Smooth muscle cell of the brain vasculature (primary cell): ENCODE measurements around the gene SGK2.
"Not testable (repeated sequence)": the region's sequence is repeated elsewhere in the genome, so short reads cannot be mapped to it uniquely, and the experiment has no call there.

Experiments
- DNase-seq: peaks from one replicate; pipeline ENCODE4 v3.0.0-alpha.2; 2012; ENCODE audit warnings: low read depth, low spot score

SGK2 gene

DNA sequence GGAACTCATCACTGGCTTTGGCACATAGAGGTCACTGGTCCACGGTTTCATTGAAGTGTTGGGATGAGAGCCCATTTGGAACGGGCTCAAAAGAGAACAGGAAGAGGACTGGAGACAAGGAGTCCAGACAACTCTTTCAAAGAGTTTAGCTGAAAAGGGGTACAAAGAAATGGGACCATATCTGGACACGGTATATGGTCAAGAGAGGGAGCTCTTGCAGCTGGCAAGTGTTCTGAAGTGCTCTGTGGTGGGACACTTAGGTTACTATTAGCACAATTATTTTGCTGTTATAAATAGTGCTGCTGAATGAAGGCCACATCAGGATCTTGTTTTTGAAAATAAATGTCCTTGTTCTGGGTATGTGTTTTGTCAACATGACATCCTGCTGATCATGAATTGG, 4.6 kb downstream of the SGK2 start:
- DNase-seq, result no peak

DNA sequence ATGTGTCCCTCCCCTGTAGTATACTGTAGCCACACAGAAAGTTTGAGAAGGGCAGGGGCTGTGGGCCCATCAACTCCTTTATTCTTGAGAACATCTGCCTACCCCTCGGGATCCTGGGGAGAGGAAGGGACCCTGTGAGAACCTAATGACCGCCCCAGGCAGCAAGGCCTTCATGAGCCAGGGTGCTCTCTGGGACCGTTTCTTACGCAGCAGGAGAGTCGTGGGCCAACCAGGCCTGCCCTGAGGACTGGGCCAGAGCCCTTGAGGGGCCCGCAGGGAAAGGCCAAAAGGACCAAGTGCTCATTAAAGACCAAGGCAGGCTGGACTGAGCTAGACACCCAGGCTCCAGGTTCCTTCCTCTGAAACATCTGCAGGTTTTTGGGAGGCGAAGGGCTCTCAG, 5.2 kb downstream of the SGK2 start:
- DNase-seq, result no peak

DNA sequence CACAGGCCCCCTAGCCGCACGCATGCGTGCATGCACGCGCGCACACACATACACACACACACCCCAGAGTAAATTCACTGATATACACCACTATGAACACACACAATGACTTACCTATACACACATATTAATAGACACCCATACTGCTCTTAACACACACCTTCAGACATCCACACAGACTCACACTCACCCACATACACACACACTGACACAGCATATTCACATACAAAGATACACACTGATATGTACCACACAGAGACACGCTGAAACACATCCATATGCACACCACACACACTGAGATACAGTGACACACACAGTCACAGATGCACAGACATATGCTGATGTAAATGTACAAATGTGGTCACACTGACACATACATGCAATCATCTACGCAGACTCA, 5.6 kb downstream of the SGK2 start:
- DNase-seq, result no peak

DNA sequence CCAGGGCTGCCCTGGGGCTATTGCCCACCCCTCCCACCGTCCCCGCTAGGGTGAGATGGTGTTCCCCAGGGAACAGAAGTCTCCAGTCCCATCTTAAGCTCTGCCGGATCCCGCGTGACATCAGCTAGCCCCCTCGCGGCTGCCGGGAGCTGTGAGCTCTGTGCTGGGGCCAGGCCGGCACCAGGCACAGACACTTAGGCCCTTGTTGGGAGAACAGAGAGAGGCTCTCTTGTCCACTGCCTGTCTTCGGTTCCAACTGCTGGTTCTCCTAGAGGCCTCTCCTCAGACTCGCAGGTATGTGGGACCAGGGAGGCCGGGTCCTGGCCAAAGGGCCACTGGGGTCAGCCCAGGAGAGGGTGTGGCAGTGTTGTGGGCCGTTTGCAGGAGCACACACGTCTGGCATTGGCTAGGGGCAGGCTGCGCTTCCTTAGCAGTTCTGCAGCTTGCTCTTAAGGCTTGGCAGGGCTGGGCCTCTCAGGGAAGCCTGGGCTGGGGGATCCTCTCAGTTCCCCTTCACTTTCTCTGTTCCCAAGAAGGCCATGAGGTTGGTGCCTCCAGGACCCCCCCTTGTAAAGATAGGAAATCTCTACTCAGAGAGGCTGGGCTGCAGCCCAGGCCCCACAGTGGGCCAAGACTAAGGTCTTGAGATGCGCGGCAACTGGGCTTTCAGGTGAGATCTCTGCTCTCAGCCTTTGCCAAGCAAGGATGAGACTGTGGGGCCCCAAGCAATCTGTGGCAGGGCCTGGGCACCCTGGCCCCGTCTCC, 6.3 kb downstream of the SGK2 start:
- no peak for DNase-seq

DNA sequence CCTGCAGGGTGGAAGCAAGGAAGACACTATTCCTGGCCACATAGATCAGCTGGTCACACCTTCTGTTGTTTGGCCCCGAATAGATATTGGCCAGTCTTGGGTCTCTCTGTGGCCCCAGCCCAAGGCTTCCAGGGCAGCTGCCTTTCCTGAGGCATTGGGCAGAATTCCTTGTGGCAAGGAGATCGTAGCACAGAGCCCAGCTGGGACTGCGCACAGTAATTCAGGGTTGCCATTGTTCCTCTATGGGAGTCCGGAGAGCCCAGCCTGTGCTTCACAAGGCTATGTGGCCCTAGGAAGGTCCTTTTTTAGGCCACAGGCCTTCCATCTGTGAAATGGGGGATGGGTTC, 6.9 kb downstream of the SGK2 start:
- DNase-seq, result no peak

DNA sequence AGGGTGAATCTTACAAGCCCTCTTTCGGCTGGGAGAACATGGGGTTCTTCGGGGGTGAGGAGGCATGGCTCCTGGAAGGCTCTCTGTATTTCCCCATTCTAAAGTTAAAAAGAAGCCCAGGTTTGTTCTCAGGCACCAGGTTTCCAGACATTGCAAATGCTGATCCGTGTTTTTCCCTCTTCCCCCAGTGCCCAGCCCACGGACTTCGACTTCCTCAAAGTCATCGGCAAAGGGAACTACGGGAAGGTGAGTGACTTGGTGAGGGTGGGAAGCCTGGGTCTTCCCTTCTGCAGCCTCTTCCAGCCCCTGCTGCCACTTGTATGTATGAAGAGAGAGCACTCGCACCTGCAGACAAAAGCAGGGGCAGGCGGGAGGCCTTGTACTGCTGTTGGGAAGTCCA, 8.7 kb downstream of the SGK2 start:
- DNase-seq, result no peak

DNA sequence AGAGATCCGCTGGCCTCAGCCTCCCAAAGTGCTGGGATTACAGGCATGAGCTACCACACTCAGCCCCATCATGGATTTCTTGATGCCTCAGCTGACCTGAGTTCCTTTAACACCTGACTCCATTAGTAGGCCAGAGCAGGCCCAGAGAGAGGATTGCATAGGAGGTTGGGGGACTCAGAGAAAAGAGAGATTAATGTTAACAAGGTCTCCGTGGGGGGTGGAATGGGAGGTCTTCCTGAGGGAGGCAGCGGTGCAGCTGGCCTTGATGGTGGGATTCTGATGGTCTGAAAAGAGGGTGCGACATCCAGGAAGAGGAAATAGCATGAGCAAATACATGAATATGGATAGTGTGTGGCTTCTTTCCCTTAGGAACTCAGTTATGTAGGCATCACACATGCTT, 9.9 kb downstream of the SGK2 start:
- no peak for DNase-seq

DNA sequence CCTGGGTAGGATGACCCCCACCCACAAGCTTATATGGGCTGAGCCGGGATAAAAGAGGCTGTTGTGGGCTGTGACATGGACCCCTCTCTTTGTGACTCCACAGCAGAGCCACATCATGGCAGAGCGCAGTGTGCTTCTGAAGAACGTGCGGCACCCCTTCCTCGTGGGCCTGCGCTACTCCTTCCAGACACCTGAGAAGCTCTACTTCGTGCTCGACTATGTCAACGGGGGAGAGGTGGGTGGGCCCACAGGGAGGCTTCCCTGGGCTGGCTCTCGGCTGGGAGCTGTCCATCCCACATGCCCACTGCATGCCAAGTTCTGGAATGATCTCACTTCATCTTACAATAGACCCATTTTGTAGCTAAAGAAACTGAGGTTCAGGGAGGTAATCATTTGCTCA, 10.5 kb downstream of the SGK2 start:
- no peak for DNase-seq

DNA sequence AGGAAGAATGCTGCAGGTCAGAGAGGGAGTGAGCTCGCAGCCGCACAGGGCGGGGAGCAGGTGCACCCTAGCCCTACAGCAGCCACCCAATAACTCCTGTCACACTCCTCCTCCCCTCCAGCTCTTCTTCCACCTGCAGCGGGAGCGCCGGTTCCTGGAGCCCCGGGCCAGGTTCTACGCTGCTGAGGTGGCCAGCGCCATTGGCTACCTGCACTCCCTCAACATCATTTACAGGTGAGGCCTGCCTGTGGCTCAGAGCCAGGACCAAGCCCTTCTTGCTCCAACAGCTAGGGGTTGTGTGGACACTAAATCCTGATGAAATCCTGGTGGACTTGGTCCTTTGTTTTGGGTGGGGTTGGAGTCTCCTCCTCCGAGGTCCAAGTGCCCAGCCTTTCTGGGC, 11.7 kb downstream of the SGK2 start:
- no peak for DNase-seq

DNA sequence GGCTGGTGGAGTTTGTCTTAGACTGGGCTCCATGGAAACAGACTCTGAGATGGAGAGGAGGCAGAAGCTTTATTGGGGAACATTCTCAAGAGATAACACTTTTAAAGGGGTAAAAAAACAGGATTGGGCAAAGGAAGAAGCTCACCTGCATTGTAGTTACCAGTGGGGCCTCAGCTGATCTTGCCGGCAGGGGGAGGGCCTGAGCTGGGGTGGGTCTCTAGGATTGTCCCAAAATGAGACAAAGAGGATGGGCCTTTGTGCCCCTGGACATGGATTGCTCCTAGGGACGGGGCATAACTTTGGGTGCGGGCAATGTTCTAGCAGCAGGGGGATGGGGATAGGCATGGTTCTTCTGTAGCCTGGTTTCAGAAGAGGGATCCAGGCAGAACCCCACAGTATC, 12.5 kb downstream of the SGK2 start:
- DNase-seq, result no peak

DNA sequence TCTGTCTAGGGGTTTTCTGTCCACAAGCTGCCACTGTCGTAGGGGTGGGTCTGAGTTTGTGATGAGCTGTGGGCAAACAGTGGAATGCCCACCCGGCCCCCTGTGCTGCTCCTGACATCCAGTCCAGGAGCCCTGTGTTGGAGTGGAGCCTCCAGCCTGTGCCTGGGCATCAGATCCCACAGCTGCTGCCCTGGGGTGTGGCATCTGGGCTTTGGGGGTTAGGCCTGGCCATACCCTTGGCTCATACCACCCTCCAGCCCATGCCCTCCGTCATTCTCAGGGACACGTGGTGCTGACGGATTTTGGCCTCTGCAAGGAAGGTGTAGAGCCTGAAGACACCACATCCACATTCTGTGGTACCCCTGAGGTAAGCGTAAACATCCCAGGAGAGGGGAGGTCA, 12.9 kb downstream of the SGK2 start:
- DNase-seq, result no peak

DNA sequence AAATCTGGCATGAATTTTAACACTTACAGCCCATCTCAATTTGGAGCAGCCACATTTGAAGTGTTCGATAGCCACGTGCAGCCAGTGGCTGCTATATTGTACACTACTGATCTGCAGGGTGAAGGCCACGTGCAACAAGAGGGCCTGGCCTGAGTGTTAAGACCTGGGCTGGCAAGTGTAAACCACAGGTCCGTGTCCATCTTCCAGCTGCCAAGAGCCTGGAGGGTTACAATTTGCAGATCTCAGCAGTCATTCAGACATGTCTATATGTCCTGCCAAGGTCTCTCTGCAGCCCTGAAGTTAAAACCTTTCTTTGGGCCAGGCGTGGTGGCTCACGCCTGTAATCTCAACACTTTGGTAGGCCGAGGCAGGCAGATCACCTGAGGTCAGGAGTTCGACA, 14.1 kb downstream of the SGK2 start:
- DNase-seq, result no peak

DNA sequence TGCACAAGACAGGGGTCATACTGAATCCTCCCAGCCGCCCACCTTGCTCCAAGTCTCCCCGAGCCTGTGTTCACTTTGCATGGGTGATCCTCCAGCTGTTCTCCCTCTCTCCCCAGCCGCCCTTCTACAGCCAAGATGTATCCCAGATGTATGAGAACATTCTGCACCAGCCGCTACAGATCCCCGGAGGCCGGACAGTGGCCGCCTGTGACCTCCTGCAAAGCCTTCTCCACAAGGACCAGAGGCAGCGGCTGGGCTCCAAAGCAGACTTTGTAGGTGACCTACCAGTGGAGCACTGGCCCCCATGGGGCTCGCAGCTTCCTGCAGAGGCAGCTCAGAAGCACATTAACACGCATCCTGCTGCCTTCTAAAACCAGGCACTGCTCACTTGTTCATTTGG, 17.3 kb downstream of the SGK2 start:
- DNase-seq, result no peak

DNA sequence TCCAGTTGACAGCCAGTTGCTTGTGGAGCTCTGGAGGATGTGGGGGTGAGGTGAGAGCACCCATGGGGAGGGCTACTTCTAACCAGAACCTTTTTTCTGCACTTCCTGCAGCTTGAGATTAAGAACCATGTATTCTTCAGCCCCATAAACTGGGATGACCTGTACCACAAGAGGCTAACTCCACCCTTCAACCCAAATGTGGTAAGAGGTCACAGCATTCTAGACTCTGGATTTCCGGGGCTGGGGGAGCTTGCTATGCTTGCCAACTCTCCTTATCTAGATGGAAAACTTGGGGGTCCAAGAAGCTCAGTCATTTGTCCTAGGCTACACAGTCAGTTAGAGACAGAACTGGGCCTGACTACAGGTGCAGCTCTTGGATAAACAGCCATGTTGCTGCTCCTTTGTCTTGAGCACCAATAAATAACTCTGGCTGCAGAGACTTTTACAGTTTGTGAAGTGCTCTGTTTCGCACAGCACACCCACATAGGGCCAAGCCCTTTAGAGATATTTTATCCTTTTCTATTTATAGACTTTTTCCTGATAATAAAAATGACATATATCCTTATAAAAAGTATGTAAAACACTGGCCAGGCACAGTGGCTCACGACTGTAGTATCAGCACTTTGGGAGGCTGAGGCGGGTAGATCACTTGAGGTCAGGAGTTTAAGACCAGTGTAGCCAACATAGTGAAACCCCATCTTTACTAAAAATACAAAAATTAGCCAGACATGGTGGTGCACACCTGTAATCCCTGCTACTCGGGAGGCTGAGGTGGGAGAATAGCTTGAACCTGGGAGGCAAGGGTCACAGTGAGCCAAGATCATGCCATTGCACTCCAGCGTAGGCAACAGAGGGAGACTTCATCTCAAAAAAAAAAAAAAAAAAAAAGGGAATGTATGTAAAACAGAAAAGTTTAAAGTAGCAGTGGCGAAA, 21.3 kb downstream of the SGK2 start:
- no peak for DNase-seq

DNA sequence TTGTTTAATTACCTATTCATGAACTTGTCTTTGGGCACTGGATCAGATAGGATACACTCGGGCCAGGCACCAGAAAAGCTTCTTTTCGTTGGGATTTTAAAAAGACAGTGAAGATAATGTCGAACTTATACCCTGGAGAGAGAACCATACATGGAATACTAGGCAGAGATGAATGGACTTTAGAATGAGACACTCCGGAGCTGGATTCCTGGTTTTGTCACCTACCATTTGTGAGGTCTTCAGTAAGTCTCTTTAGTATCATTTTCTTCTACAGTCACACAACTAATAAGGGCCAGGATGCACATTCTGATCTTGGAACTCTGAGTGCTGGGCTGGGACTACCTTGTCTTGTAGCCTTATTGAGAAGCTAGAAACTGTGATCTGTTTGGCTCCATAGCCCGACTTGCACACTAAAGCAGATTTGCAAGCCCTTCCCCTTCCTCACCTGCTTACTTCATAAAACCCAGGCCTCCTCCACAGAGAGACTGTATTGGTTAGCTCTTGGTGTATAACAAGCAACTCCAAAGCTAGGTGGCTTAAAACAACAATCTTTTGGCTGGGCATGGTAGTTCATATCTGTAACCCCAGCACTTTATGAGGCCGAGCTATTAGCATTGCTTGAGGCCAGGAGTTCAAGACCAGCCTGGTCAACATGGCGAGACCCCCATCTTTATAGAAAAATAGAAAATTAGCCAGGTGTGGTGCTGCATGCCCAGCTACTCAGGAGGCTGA, 24.5 kb downstream of the SGK2 start:
- no peak for DNase-seq

DNA sequence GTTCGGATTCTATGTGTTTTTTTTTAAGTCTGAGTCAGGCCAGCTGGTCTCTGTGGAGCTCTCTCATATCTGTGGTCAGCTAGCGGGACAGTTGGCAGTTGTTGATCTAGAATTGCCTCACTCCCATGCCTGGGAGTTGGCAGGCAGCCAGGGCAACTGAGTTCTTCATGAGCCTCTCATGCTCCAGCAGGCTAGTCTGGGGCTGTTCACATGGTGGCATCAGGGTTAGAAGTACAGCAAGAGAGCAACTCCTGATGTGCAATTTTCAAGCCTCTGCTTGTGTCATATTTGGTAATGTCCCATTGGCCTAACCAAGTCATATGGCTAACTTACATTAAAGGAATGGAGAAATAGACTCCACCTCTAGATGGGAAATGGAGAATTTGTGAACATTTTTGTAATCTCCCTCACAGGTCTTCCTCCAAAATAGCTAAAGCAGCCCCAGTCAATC, 25.2 kb downstream of the SGK2 start:
- peak; percentile 93 for DNase-seq

DNA sequence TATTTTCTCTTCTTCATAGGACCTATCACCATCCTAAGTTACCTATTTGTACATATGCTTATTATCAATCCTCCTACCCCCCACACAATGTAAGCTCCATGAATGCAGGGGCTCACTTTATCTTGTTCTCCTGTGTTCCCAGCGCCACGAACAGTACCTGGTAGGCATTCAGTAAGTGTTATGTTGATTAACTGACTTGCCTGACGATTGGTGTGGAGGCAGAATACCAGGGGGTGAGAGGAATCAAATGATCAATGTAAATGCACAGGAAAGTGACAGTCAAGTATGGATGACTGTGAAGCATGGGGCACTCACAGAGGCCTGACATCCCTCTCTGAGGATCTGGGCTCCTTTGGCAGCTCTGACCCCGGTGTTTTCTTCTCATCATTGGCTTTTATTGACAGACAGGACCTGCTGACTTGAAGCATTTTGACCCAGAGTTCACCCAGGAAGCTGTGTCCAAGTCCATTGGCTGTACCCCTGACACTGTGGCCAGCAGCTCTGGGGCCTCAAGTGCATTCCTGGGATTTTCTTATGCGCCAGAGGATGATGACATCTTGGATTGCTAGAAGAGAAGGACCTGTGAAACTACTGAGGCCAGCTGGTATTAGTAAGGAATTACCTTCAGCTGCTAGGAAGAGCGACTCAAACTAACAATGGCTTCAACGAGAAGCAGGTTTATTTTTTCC, 25.8 kb downstream of the SGK2 start:
- no peak for DNase-seq

DNA sequence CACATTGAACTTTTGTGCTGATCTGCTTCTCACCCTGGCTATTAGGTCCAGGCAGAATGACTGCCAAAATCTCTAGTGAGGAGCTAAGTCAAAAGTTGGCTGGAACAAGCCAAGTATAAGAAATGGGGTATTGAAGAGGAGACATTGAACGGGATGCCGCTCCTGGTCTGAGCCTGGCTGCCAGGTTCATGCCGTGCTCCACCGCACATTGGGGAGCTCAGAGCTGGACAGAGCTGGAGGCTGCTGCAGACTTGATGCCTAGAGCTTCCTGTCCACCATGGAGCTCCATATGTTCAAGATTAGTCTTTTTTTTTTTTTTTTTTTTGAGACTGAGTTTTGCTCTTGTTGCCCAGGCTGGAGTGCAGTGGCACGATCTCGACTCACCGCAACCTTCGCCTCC, 27.8 kb downstream of the SGK2 start:
- no peak for DNase-seq

DNA sequence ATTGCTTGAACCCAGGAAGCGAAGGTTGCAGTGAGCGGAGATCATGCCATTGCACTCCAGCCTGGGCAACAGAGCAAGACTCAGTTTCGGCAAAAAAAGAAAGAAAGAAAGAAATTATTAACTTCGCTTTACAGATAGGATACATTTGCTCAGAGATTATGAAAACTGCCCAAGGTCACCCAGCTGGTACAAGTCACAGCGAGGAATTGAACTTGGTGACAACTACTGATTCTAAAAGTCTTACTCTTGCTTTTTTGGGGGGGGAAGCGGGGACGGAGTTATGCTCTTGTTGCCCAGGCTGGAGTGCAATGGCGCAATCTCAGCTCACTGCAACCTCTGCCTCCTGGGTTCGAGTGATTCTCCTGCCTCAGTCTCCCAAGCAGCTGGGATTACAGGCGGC, 29.7 kb downstream of the SGK2 start:
- not testable (repeated sequence) for DNase-seq

DNA sequence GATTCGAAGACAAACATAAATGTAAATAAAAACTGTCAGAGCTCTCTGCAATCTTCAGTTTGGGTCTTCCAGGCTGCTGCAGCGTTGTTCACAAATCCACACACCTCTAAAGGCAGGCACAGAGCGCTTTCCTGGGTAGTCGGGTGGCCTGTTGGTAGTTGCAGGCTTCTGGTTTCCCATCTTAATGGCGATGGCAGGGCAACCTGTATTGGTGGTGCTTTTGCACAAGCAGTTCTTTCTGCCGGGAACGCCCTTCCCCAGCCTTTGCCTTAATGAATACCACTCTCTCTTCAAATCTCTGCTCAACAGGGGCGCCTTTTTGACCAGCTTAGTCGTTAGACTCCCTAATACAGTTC, 31.2 kb downstream of the SGK2 start:
- DNase-seq, result no peak

DNA sequence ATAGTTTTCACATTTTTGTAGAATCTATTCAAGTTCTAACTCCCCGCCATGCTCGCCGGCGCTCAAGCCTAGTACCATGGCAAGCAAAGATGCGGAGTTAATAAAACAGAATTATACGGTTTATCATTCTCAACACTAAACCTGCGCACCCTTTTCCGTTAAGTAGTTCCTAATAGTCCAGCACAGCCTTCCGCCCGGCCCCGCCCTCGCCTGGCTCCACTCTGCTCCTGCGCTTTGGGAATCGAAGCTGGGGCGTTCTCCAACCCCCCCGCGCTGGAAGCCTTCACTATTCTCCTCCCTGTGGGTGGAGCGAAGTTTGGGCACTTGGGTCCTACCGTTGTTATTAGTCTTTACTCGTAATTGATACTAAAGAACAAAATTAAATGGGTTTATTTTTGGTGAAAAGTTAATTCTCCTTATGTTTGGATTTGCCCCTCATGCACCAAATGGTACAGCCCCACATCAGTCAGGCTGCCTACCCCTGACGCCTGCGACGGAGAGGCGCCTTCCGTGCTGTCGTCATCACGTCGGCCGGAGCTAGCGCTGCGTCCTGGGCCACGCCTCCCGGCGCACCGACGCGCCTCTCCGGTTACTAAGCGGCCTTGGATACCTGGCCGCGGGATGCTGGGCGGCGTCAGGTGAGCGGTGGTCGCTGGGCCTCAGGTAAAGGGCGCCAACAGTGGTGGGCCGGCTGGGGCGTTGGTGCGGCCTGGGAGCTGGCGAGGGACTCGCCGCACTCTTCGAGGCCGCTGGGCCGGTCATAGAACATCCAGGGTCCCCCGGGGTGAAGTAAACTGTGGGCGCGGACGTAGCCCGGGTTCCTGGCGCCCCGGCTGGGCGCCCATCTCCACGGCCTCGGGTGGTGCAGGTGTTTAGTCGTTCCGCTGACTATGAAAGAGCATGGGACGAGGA, 31.8 kb downstream of the SGK2 start, which contains the start of gene IFT52:
Gene IFT52 (plus strand): TSS at position 546 of the 912 bp plus-strand sequence. CDS start 3,762 bp downstream, outside the sequence.
- DNase-seq, result peak; percentile 87
